GM23338 (cell line): ENCODE data around the gene LIPA. TPM values are rescaled to one million over a fixed set of nuclear protein-coding genes. Genes with fewer than 3 reads are reported as not detected.

Source experiments
- ATAC-seq: fragments of 200-7000 bp; cut with Tn5 transposase; 3 replicates; pipeline ENCODE4 v1.9.1; 2020
- DNase-seq: peaks from one replicate; pipeline ENCODE4 v3.0.0-alpha.2; 2015; ENCODE audit warnings: low spot score
- H2AFZ ChIP-seq: fragments of 200-600 bp; sonication (generic); 2 replicates; pipeline ENCODE4 v1.8.0; 2016; ENCODE audit warnings: antibody characterized with exemption, mild to moderate bottlenecking, moderate library complexity
- H3F3A ChIP-seq: fragments of 200-600 bp; sonication (generic); replicated peaks from 2 replicates; pipeline ENCODE4 v1.8.0; 2017; ENCODE audit warnings: antibody characterized with exemption, mixed run types, low read depth
- H3K27ac ChIP-seq: fragments of 200-600 bp; sonication (generic); 2 replicates; pipeline ENCODE4 v1.6.1; 2016; ENCODE audit warnings: low read depth
- H3K27me3 ChIP-seq: fragments of 200-600 bp; sonication (generic); 2 replicates; pipeline ENCODE4 v1.8.0; 2016; ENCODE audit warnings: mild to moderate bottlenecking, mixed run types, moderate library complexity; ENCODE audit not compliant: insufficient read depth
- H3K36me3 ChIP-seq: fragments of 200-600 bp; sonication (generic); 2 replicates; pipeline ENCODE4 v1.8.0; 2016; ENCODE audit warnings: mild to moderate bottlenecking; ENCODE audit not compliant: insufficient read depth
- H3K4me1 ChIP-seq: fragments of 200-600 bp; sonication (generic); 2 replicates; pipeline ENCODE4 v1.8.0; 2016; ENCODE audit warnings: mild to moderate bottlenecking, moderate library complexity; ENCODE audit not compliant: insufficient read depth
- H3K4me2 ChIP-seq: fragments of 200-600 bp; sonication (generic); 2 replicates; pipeline ENCODE4 v1.7.1; 2017; ENCODE audit warnings: mixed run types
- H3K4me3 ChIP-seq: fragments of 200-600 bp; sonication (generic); 2 replicates; pipeline ENCODE4 v1.6.1; 2016; ENCODE audit warnings: mixed run types
- H3K79me2 ChIP-seq: fragments of 200-600 bp; sonication (generic); replicated peaks from 2 replicates; pipeline ENCODE4 v1.8.0; 2017; ENCODE audit warnings: mild to moderate bottlenecking; ENCODE audit not compliant: insufficient read depth
- H3K9me2 ChIP-seq: fragments of 200-600 bp; sonication (generic); 2 replicates; pipeline ENCODE4 v1.8.0; 2017; ENCODE audit not compliant: insufficient read depth
- H4K20me1 ChIP-seq: fragments of 200-600 bp; sonication (generic); replicated peaks from 2 replicates; pipeline ENCODE4 v1.8.0; 2017; ENCODE audit warnings: mild to moderate bottlenecking; ENCODE audit not compliant: insufficient read depth
- H3K27ac Mint-ChIP-seq: 2 replicates; pipeline ENCODE4 v1.8.0; 2020; ENCODE audit warnings: inconsistent platforms, mild to moderate bottlenecking, moderate library complexity, mixed read lengths
- H3K27me3 Mint-ChIP-seq: 3 replicates; pipeline ENCODE4 v1.8.0; 2022; ENCODE audit warnings: low read depth, mild to moderate bottlenecking, moderate library complexity, mixed read lengths, inconsistent platforms; ENCODE audit not compliant: insufficient read depth, poor library complexity
- H3K36me3 Mint-ChIP-seq: 3 replicates; pipeline ENCODE4 v1.8.0; 2021; ENCODE audit warnings: low read depth, mild to moderate bottlenecking, inconsistent platforms, moderate library complexity, mixed read lengths
- H3K4me1 Mint-ChIP-seq: 3 replicates; pipeline ENCODE4 v1.8.0; 2020; ENCODE audit warnings: mild to moderate bottlenecking, inconsistent platforms, mixed read lengths
- H3K4me3 Mint-ChIP-seq: 3 replicates; pipeline ENCODE4 v1.8.0; 2021; ENCODE audit warnings: moderate library complexity, mild to moderate bottlenecking, inconsistent platforms, mixed read lengths
- H3K9me3 Mint-ChIP-seq: 3 replicates; pipeline ENCODE4 v1.8.0; 2020; ENCODE audit warnings: moderate library complexity, mild to moderate bottlenecking, inconsistent platforms, mixed read lengths
- EZH2 ChIP-seq: fragments of 200-600 bp; sonication (generic); IDR thresholded peaks from one replicate; pipeline ENCODE4 v1.8.0; 2017; ENCODE audit warnings: antibody characterized with exemption, mild to moderate bottlenecking, low read depth; ENCODE audit not compliant: unreplicated experiment
- EZH2phosphoT487 ChIP-seq: fragments of 200-600 bp; sonication (generic); IDR thresholded peaks from one replicate; pipeline ENCODE4 v1.8.1; 2018; ENCODE audit warnings: antibody characterized with exemption; ENCODE audit not compliant: unreplicated experiment
- JUNB ChIP-seq: IDR thresholded peaks from one replicate; pipeline ENCODE4 v1.6.1; 2016; ENCODE audit warnings: antibody characterized with exemption; ENCODE audit not compliant: unreplicated experiment
- NANOG ChIP-seq: IDR thresholded peaks from 2 replicates; pipeline ENCODE4 v1.6.1; 2016; ENCODE audit warnings: antibody characterized with exemption, borderline replicate concordance
- REST ChIP-seq: IDR thresholded peaks from one replicate; pipeline ENCODE4 v1.6.1; 2018; ENCODE audit warnings: antibody characterized with exemption; ENCODE audit not compliant: unreplicated experiment
- STAT1 ChIP-seq: IDR thresholded peaks from one replicate; pipeline ENCODE4 v1.6.1; 2016; ENCODE audit warnings: antibody characterized with exemption; ENCODE audit not compliant: unreplicated experiment
- ZNF114 ChIP-seq: fragments of 250-450 bp; sonication (Bioruptor Pico); IDR thresholded peaks from 2 replicates; pipeline ENCODE4 v1.5.0; 2020; ENCODE audit warnings: mild to moderate bottlenecking, moderate library complexity
- ZNF331 ChIP-seq: fragments of 250-450 bp; sonication (Bioruptor Pico); IDR thresholded peaks from 2 replicates; pipeline ENCODE4 v1.5.0; 2020; ENCODE audit warnings: low read depth, mild to moderate bottlenecking, moderate library complexity
- polyA plus RNA-seq: library from polyadenylated mRNA; unstranded; fragments of >200 nt; fragmentation: Nextera tagmentation; extraction: Ambion mirVana; gene quantifications from 2 replicates; pipeline ENCODE4 v1.2.1, GENCODE V29; 2016
- total RNA-seq: library from RNA; depleted of rRNA; stranded (reverse); fragments of >200 nt; shearing (Covaris generic); gene quantifications from 2 replicates; pipeline ENCODE4 v1.2.3, GENCODE V29; 2014
- TF ChIP-seq, protein P1 (sequence below): IDR thresholded peaks from 2 replicates; pipeline ENCODE4 v1.6.1; 2016; ENCODE audit warnings: antibody characterized with exemption

Gene LIPA
- total and polyA plus RNA-seq, 2 experiments from 2014 or later = 37.8 to 86.3 TPM

DNA sequence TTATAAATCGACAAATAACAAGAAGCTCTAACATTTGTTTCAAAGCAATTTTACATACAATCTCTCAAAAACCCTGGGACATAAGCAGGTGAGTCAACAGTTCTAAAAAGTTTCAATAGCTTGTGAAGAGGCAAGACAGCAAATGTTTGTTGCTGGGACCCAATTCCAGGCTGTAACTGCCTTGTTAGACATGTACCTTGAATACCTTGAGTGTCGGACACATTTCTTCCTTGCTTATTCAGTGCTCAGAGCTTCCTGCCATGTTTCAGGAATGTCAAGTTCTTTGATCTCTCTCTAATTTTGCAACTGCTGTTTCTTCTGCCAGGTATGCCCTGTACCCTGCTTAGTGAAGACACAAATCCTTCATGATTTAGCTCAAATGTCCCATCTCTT, 49.5 kb downstream of the LIPA start:
- ATAC-seq (no peak), DNase-seq (no peak)
- TF ChIP-seq EZH2 (no peak), ZNF114 (no peak), NANOG (no peak), REST (no peak)
- Mint-ChIP-seq H3K4me3 (no peak overlapping the region), H3K27me3 (peaks cover 17% of the 10 kb centered on the region), H3K27ac (no peak overlapping the region), H3K4me1 (peaks cover 16% of the 10 kb centered on the region), H3K36me3 (no peaks in the 10 kb centered on the region), H3K9me3 (no peaks in the 10 kb centered on the region)
- Histone ChIP-seq H3K27ac (no peak overlapping the region), H2AFZ (no peak overlapping the region; the same call in 1 of the 2 replicates), H3K9me2 (peaks cover 8% of the 10 kb centered on the region), H4K20me1 (no peaks in the 10 kb centered on the region), H3K4me2 (no peak overlapping the region), H3F3A (no peaks in the 10 kb centered on the region), H3K27me3 (peaks cover 33% of the 10 kb centered on the region), H3K79me2 (no peaks in the 10 kb centered on the region), H3K36me3 (no peaks in the 10 kb centered on the region), H3K4me3 (no peak overlapping the region), H3K4me1 (peaks cover 23% of the 10 kb centered on the region)

GRCh38 chr10:89201345-89202032, 50.1 kb downstream of the LIPA start:
- no peaks in the 10 kb centered on the region for H3K36me3 Mint-ChIP-seq
- no peak overlapping the region; the same call in 1 of the 2 replicates for H2AFZ ChIP-seq
- no peak overlapping the region for H3K4me2 ChIP-seq
- H4K20me1 ChIP-seq = no peaks in the 10 kb centered on the region
- peaks cover 12% of the 10 kb centered on the region for H3K27me3 Mint-ChIP-seq
- H3F3A ChIP-seq = no peaks in the 10 kb centered on the region
- H3K4me1 ChIP-seq = peaks cover 19% of the 10 kb centered on the region
- DNase-seq (no peak), ATAC-seq (no peak)
- peaks cover 11% of the 10 kb centered on the region for H3K4me1 Mint-ChIP-seq
- no peak overlapping the region for H3K4me3 ChIP-seq
- H3K27ac Mint-ChIP-seq = peak overlapping the region; percentile 65; the same call in 1 of the 2 replicates
- H3K79me2 ChIP-seq = no peaks in the 10 kb centered on the region
- no peaks in the 10 kb centered on the region for H3K36me3 ChIP-seq
- peaks cover 27% of the 10 kb centered on the region for H3K27me3 ChIP-seq
- peaks cover 8% of the 10 kb centered on the region for H3K9me2 ChIP-seq
- no peaks in the 10 kb centered on the region for H3K9me3 Mint-ChIP-seq
- H3K4me3 Mint-ChIP-seq = no peak overlapping the region
- no peak overlapping the region for H3K27ac ChIP-seq
- TF ChIP-seq EZH2phosphoT487 = no peak
- no peak for TF ChIP-seq ZNF114
- TF ChIP-seq ZNF331 (CRISPR knock-in tag) = no peak
- TF ChIP-seq, protein P1, sequence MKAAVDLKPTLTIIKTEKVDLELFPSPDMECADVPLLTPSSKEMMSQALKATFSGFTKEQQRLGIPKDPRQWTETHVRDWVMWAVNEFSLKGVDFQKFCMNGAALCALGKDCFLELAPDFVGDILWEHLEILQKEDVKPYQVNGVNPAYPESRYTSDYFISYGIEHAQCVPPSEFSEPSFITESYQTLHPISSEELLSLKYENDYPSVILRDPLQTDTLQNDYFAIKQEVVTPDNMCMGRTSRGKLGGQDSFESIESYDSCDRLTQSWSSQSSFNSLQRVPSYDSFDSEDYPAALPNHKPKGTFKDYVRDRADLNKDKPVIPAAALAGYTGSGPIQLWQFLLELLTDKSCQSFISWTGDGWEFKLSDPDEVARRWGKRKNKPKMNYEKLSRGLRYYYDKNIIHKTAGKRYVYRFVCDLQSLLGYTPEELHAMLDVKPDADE = no peak
- no peak for TF ChIP-seq EZH2
- TF ChIP-seq STAT1 = no peak
- no peak for TF ChIP-seq REST
- no peak for TF ChIP-seq JUNB
